ENCODE data around the gene OASL.

The OASL gene

DNA sequence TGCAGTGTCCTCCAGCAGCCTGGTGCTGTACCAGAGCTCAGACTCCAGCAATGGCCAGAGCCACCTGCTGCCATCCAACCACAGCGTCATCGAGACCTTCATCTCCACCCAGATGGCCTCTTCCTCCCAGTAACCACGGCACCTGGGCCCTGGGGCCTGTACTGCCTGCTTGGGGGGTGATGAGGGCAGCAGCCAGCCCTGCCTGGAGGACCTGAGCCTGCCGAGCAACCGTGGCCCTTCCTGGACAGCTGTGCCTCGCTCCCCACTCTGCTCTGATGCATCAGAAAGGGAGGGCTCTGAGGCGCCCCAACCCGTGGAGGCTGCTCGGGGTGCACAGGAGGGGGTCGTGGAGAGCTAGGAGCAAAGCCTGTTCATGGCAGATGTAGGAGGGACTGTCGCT is 38.0 kb downstream of the OASL start:
- H3K27ac ChIP-seq: no peak overlapping the region
- H2AFZ ChIP-seq (ENCODE audit: low read depth): no peak overlapping the region
- no peaks in the 10 kb centered on the region for H3K79me2 ChIP-seq (ENCODE audit: insufficient read depth, low read depth)
- TF ChIP-seq, protein P1, sequence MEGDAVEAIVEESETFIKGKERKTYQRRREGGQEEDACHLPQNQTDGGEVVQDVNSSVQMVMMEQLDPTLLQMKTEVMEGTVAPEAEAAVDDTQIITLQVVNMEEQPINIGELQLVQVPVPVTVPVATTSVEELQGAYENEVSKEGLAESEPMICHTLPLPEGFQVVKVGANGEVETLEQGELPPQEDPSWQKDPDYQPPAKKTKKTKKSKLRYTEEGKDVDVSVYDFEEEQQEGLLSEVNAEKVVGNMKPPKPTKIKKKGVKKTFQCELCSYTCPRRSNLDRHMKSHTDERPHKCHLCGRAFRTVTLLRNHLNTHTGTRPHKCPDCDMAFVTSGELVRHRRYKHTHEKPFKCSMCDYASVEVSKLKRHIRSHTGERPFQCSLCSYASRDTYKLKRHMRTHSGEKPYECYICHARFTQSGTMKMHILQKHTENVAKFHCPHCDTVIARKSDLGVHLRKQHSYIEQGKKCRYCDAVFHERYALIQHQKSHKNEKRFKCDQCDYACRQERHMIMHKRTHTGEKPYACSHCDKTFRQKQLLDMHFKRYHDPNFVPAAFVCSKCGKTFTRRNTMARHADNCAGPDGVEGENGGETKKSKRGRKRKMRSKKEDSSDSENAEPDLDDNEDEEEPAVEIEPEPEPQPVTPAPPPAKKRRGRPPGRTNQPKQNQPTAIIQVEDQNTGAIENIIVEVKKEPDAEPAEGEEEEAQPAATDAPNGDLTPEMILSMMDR (conservative IDR thresholded peaks at IDR 0.05; ENCODE audit: low read depth, low read length): no peak
- no peak overlapping the region for H3K4me3 ChIP-seq (IDR thresholded peaks at IDR 0.05; ENCODE audit: insufficient read depth, low read depth, low read length)
- H4K20me1 ChIP-seq (ENCODE audit: insufficient read depth): no peaks in the 10 kb centered on the region
- no peaks in the 10 kb centered on the region for H3K36me3 ChIP-seq (ENCODE audit: insufficient read depth)
- peaks cover 8% of the 10 kb centered on the region for H3K4me1 ChIP-seq (ENCODE audit: low read depth, poor library complexity, severe bottlenecking)
- H3K27me3 ChIP-seq (ENCODE audit: insufficient read depth, low read depth): no peaks in the 10 kb centered on the region
- no peak overlapping the region for H3K4me2 ChIP-seq
- no peak overlapping the region for H3K9ac ChIP-seq

DNA sequence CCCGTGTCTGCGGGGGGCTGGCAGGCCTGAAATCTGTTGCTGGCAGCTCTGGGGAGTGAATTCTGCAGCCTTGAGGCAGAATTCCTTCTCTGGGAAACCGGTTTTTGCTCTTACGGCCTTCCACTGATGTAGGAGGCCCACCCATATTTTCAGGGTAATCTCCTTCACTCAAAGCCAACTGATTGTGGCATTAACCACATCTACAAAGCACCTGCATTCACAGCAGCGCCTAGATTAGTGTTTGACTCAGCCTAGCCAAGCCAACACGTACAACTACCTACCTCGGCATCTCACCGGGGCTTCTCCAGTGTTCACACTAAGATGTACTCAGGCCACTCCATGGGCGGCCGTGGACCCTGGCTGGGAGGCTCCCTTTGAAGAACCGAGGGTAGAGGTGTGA is 38.5 kb downstream of the OASL start:
- H3K79me2 ChIP-seq (ENCODE audit: insufficient read depth, low read depth): no peaks in the 10 kb centered on the region
- H2AFZ ChIP-seq (ENCODE audit: low read depth): no peak overlapping the region
- H4K20me1 ChIP-seq (ENCODE audit: insufficient read depth): no peaks in the 10 kb centered on the region
- no peaks in the 10 kb centered on the region for H3K36me3 ChIP-seq (ENCODE audit: insufficient read depth)
- no peaks in the 10 kb centered on the region for H3K27me3 ChIP-seq (ENCODE audit: insufficient read depth, low read depth)
- TF ChIP-seq, protein P1 (conservative IDR thresholded peaks at IDR 0.05; ENCODE audit: low read depth, low read length): no peak
- no peak overlapping the region for H3K4me3 ChIP-seq (IDR thresholded peaks at IDR 0.05; ENCODE audit: insufficient read depth, low read depth, low read length)
- no peak overlapping the region for H3K27ac ChIP-seq
- peaks cover 8% of the 10 kb centered on the region for H3K4me1 ChIP-seq (ENCODE audit: low read depth, poor library complexity, severe bottlenecking)
- H3K4me2 ChIP-seq: no peak overlapping the region
- H3K9ac ChIP-seq: no peak overlapping the region

DNA sequence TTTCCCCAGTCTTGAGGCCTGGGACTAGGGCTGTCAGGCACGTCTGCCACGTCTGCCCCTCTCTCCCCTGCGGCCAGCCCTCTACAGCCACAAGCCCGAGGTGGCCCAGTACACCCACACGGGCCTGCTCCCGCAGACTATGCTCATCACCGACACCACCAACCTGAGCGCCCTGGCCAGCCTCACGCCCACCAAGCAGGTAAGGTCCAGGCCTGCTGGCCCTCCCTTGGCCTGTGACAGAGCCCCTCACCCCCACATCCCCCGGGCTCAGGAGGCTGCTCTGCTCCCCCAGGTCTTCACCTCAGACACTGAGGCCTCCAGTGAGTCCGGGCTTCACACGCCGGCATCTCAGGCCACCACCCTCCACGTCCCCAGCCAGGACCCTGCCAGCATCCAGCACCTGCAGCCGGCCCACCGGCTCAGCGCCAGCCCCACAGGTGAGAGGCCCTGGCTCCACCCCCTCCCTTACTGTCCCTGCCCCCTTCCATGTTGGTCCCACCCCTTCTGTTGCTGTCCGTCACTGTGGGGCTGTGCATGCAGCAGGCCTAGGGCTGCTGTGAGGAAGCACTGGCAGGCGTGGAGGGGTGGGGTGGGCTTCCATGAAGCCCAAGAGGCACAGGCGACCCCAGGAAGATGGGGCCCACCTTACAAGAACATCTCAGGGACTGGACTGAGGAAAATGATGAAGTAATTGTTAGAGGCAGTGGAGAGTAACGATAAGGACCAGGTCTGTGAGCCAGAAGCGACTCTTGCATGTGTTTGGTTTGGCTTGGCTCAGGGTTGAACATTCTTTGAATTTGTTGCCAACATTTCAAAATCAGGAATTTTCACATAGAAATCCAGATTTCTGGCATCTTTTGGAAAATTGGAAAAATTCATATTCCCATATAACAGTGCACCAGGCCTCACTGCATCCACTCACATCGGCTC is 39.6 kb downstream of the OASL start:
- H3K36me3 ChIP-seq (ENCODE audit: insufficient read depth): no peaks in the 10 kb centered on the region
- H3K79me2 ChIP-seq (ENCODE audit: insufficient read depth, low read depth): no peaks in the 10 kb centered on the region
- TF ChIP-seq, protein P1 (conservative IDR thresholded peaks at IDR 0.05; ENCODE audit: low read depth, low read length): no peak
- no peak overlapping the region for H3K27ac ChIP-seq
- peaks cover 8% of the 10 kb centered on the region for H3K4me1 ChIP-seq (ENCODE audit: low read depth, poor library complexity, severe bottlenecking)
- H3K4me3 ChIP-seq (IDR thresholded peaks at IDR 0.05; ENCODE audit: insufficient read depth, low read depth, low read length): no peak overlapping the region
- H4K20me1 ChIP-seq (ENCODE audit: insufficient read depth): no peaks in the 10 kb centered on the region
- no peak overlapping the region for H3K4me2 ChIP-seq
- no peaks in the 10 kb centered on the region for H3K27me3 ChIP-seq (ENCODE audit: insufficient read depth, low read depth)
- no peak overlapping the region for H3K9ac ChIP-seq
- H2AFZ ChIP-seq (ENCODE audit: low read depth): no peak overlapping the region

DNA sequence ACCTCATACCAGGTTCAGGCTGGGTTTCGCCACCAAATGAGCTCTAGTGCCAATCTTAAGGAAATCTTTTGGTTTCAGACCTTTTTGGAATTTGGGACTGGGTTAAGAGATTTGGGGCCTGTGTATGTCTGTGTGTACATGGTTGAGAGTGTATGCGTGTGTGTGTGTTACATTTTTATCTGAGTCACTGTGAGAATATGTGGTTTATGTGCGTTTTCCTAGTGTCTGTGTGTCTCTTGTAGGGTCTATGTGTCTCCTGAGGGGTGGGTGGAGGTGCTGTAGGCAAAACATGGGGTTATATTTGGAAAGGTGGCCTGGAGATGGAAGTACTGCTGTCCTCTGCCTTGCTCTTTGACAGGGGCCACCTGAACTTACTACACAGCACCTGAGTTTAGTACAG is 40.6 kb downstream of the OASL start:
- H3K4me2 ChIP-seq: no peak overlapping the region
- H3K4me3 ChIP-seq (IDR thresholded peaks at IDR 0.05; ENCODE audit: insufficient read depth, low read depth, low read length): no peak overlapping the region
- H3K27ac ChIP-seq: no peak overlapping the region
- H3K36me3 ChIP-seq (ENCODE audit: insufficient read depth): no peaks in the 10 kb centered on the region
- H3K79me2 ChIP-seq (ENCODE audit: insufficient read depth, low read depth): no peaks in the 10 kb centered on the region
- H4K20me1 ChIP-seq (ENCODE audit: insufficient read depth): no peaks in the 10 kb centered on the region
- TF ChIP-seq, protein P1 (conservative IDR thresholded peaks at IDR 0.05; ENCODE audit: low read depth, low read length): no peak
- no peaks in the 10 kb centered on the region for H3K27me3 ChIP-seq (ENCODE audit: insufficient read depth, low read depth)
- peaks cover 8% of the 10 kb centered on the region for H3K4me1 ChIP-seq (ENCODE audit: low read depth, poor library complexity, severe bottlenecking)
- no peak overlapping the region for H2AFZ ChIP-seq (ENCODE audit: low read depth)
- no peak overlapping the region for H3K9ac ChIP-seq

Measured in KMS-11 (cell line).